SK-N-SH treated with all-trans-retinoic acid at 6 μM for 48 hours (cell line): ENCODE measurements around the gene DNAAF2.

Experiments used
- ATAC-seq: fragments of 200-7000 bp; cut with Tn5 transposase; 3 replicates; pipeline ENCODE4 v1.9.1; 2020; ENCODE audit warnings: mild to moderate bottlenecking, moderate library complexity
- ARNTL ChIP-seq: fragments of 450-650 bp; formaldehyde crosslinking; IDR thresholded peaks from 2 replicates; pipeline ENCODE4 v1.5.0; 2020; ENCODE audit warnings: low read depth, mild to moderate bottlenecking, moderate library complexity, borderline replicate concordance
- BACH2 ChIP-seq: fragments of 250-450 bp; sonication (Bioruptor Pico); IDR thresholded peaks from 2 replicates; pipeline ENCODE4 v1.9.0; 2021; ENCODE audit warnings: mild to moderate bottlenecking, borderline replicate concordance
- CSDC2 ChIP-seq: fragments of 250-450 bp; sonication (Bioruptor Pico); IDR thresholded peaks from 2 replicates; pipeline ENCODE4 v1.5.0; 2020; ENCODE audit warnings: mild to moderate bottlenecking, moderate library complexity
- GLIS3 ChIP-seq: fragments of 250-450 bp; sonication (Bioruptor Pico); IDR thresholded peaks from 2 replicates; pipeline ENCODE4 v1.5.0; 2020; ENCODE audit warnings: mild to moderate bottlenecking, moderate library complexity
- ISL1 ChIP-seq: fragments of 250-450 bp; sonication (Bioruptor Pico); IDR thresholded peaks from 2 replicates; pipeline ENCODE4 v2.1.2; 2022; ENCODE audit warnings: mild to moderate bottlenecking, moderate library complexity
- OSR1 ChIP-seq: fragments of 250-450 bp; sonication (Bioruptor Pico); IDR thresholded peaks from 2 replicates; pipeline ENCODE4 v1.8.0; 2022; ENCODE audit warnings: moderate library complexity, mild to moderate bottlenecking, inconsistent platforms
- PATZ1 ChIP-seq: fragments of 250-450 bp; sonication (Bioruptor Pico); IDR thresholded peaks from 2 replicates; pipeline ENCODE4 v1.8.0; 2020; ENCODE audit warnings: mild to moderate bottlenecking, moderate library complexity, borderline replicate concordance
- PPARA ChIP-seq: fragments of 250-450 bp; sonication (Bioruptor Pico); IDR thresholded peaks from 2 replicates; pipeline ENCODE4 v1.5.0; 2020; ENCODE audit warnings: mild to moderate bottlenecking, borderline replicate concordance
- RARB ChIP-seq: fragments of 250-450 bp; sonication (Bioruptor Pico); IDR thresholded peaks from 2 replicates; pipeline ENCODE4 v1.8.0; 2021; ENCODE audit warnings: mild to moderate bottlenecking, moderate library complexity
- SNAI2 ChIP-seq: fragments of 250-450 bp; sonication (Bioruptor Pico); IDR thresholded peaks from 2 replicates; pipeline ENCODE4 v1.5.0; 2020; ENCODE audit warnings: mild to moderate bottlenecking, moderate library complexity
- TCF4 ChIP-seq: fragments of 250-450 bp; sonication (Bioruptor Pico); IDR thresholded peaks from 2 replicates; pipeline ENCODE4 v1.8.0; 2021; ENCODE audit warnings: mild to moderate bottlenecking, moderate library complexity, borderline replicate concordance
- TOX ChIP-seq: fragments of 250-450 bp; sonication (Bioruptor Pico); IDR thresholded peaks from 2 replicates; pipeline ENCODE4 v1.8.0; 2021; ENCODE audit warnings: mild to moderate bottlenecking, moderate library complexity, borderline replicate concordance
- ZC3H10 ChIP-seq: fragments of 250-450 bp; sonication (Bioruptor Pico); IDR thresholded peaks from 2 replicates; pipeline ENCODE4 v1.5.1; 2021; ENCODE audit warnings: mild to moderate bottlenecking, moderate library complexity
- ZFP3 ChIP-seq: fragments of 250-450 bp; sonication (Bioruptor Pico); IDR thresholded peaks from 2 replicates; pipeline ENCODE4 v1.5.0; 2020; ENCODE audit warnings: mild to moderate bottlenecking, moderate library complexity
- ZFP30 ChIP-seq: fragments of 450-650 bp; formaldehyde crosslinking; IDR thresholded peaks from 2 replicates; pipeline ENCODE4 v1.5.0; 2022; ENCODE audit warnings: mild to moderate bottlenecking, moderate library complexity
- ZNF565 ChIP-seq: fragments of 450-650 bp; formaldehyde crosslinking; conservative IDR thresholded peaks from 2 replicates; pipeline ENCODE4 v1.5.0; 2020; ENCODE audit warnings: low read depth, mild to moderate bottlenecking, moderate library complexity
- ZNF70 ChIP-seq: fragments of 450-650 bp; formaldehyde crosslinking; IDR thresholded peaks from 2 replicates; pipeline ENCODE4 v1.5.0; 2020; ENCODE audit warnings: mild to moderate bottlenecking, moderate library complexity
- ZNF8 ChIP-seq: fragments of 450-650 bp; formaldehyde crosslinking; IDR thresholded peaks from 2 replicates; pipeline ENCODE4 v1.5.0; 2020; ENCODE audit warnings: mild to moderate bottlenecking, moderate library complexity
- TF ChIP-seq, protein P1 (sequence below): fragments of 250-450 bp; sonication (Bioruptor Pico); IDR thresholded peaks from 2 replicates; pipeline ENCODE4 v1.5.0; 2020; ENCODE audit warnings: mild to moderate bottlenecking, moderate library complexity
- TF ChIP-seq, protein P2 (sequence below): fragments of 250-450 bp; sonication (Bioruptor Pico); IDR thresholded peaks from 2 replicates; pipeline ENCODE4 v1.5.1; 2020; ENCODE audit warnings: low read depth, mild to moderate bottlenecking, moderate library complexity
- TF ChIP-seq, protein P3 (sequence below): fragments of 250-450 bp; sonication (Bioruptor Pico); IDR thresholded peaks from 2 replicates; pipeline ENCODE4 v1.5.1; 2021; ENCODE audit warnings: mild to moderate bottlenecking, moderate library complexity

The DNAAF2 gene

DNA sequence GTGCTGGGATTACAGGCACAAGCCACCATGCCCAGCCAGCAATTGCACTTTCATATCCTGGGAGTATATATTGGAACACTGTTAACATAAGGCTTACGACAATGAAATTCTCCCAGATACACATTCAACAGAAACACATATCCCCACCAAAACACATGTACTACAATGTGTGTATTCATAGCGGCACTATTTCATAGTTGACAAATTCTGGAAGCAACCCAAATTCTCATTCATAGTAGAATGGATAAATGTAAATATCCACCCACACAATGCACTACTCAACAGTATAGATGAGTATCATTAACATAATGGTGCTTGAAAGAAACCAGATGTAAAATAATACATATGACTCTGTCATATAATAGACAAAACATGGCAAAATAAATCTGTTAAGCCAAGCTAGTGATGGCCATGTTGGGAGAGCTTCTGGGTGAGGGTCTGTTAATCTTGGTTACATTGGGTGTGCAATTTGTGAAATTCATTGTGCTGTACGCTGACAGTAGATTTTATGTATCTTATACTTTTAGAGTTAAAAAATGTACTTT, 2.6 kb upstream of the DNAAF2 start:
- ATAC-seq: no peak
- TF ChIP-seq PATZ1 (CRISPR knock-in tag): no peak
- TF ChIP-seq ISL1 (CRISPR knock-in tag): peak; percentile 65
- TF ChIP-seq, protein P1, sequence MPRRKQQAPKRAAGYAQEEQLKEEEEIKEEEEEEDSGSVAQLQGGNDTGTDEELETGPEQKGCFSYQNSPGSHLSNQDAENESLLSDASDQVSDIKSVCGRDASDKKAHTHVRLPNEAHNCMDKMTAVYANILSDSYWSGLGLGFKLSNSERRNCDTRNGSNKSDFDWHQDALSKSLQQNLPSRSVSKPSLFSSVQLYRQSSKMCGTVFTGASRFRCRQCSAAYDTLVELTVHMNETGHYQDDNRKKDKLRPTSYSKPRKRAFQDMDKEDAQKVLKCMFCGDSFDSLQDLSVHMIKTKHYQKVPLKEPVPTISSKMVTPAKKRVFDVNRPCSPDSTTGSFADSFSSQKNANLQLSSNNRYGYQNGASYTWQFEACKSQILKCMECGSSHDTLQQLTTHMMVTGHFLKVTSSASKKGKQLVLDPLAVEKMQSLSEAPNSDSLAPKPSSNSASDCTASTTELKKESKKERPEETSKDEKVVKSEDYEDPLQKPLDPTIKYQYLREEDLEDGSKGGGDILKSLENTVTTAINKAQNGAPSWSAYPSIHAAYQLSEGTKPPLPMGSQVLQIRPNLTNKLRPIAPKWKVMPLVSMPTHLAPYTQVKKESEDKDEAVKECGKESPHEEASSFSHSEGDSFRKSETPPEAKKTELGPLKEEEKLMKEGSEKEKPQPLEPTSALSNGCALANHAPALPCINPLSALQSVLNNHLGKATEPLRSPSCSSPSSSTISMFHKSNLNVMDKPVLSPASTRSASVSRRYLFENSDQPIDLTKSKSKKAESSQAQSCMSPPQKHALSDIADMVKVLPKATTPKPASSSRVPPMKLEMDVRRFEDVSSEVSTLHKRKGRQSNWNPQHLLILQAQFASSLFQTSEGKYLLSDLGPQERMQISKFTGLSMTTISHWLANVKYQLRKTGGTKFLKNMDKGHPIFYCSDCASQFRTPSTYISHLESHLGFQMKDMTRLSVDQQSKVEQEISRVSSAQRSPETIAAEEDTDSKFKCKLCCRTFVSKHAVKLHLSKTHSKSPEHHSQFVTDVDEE (CRISPR knock-in tag): peak; percentile 55; the same call in 1 of the 2 replicates
- peak; percentile 58 for TF ChIP-seq TCF4 (CRISPR knock-in tag)
- TF ChIP-seq, protein P2, sequence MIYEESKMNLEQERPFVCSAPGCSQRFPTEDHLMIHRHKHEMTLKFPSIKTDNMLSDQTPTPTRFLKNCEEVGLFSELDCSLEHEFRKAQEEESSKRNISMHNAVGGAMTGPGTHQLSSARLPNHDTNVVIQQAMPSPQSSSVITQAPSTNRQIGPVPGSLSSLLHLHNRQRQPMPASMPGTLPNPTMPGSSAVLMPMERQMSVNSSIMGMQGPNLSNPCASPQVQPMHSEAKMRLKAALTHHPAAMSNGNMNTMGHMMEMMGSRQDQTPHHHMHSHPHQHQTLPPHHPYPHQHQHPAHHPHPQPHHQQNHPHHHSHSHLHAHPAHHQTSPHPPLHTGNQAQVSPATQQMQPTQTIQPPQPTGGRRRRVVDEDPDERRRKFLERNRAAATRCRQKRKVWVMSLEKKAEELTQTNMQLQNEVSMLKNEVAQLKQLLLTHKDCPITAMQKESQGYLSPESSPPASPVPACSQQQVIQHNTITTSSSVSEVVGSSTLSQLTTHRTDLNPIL (CRISPR knock-in tag): no peak
- no peak for TF ChIP-seq ZNF8 (CRISPR knock-in tag)
- TF ChIP-seq, all 23 proteins: peak for 3

GRCh38 chr14:49636866-49637265, 1.8 kb upstream of the DNAAF2 start:
- no peak for ATAC-seq
- TF ChIP-seq RARB (CRISPR knock-in tag) (no peak), TCF4 (CRISPR knock-in tag) (no peak), ZFP30 (no peak), CSDC2 (CRISPR knock-in tag) (no peak), GLIS3 (no peak), ARNTL (CRISPR knock-in tag) (no peak), BACH2 (CRISPR knock-in tag) (no peak), SNAI2 (CRISPR knock-in tag) (no peak), ZNF70 (no peak), TOX (CRISPR knock-in tag) (no peak), ZFP3 (no peak), ZC3H10 (CRISPR knock-in tag) (no peak), ZNF565 (CRISPR knock-in tag) (no peak), PPARA (no peak), OSR1 (CRISPR knock-in tag) (no peak), ZNF8 (CRISPR knock-in tag) (no peak), PATZ1 (CRISPR knock-in tag) (no peak)
- TF ChIP-seq, protein P1 (CRISPR knock-in tag): no peak
- TF ChIP-seq, protein P2 (CRISPR knock-in tag): no peak
- TF ChIP-seq, protein P3, sequence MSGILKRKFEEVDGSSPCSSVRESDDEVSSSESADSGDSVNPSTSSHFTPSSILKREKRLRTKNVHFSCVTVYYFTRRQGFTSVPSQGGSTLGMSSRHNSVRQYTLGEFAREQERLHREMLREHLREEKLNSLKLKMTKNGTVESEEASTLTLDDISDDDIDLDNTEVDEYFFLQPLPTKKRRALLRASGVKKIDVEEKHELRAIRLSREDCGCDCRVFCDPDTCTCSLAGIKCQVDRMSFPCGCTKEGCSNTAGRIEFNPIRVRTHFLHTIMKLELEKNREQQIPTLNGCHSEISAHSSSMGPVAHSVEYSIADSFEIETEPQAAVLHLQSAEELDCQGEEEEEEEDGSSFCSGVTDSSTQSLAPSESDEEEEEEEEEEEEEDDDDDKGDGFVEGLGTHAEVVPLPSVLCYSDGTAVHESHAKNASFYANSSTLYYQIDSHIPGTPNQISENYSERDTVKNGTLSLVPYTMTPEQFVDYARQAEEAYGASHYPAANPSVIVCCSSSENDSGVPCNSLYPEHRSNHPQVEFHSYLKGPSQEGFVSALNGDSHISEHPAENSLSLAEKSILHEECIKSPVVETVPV (CRISPR knock-in tag): no peak
